ENCODE measurements around the gene AP1M1. TPM values are rescaled to one million over a fixed set of nuclear protein-coding genes. Genes with fewer than 3 reads are reported as not detected.

Gene AP1M1
- total RNA-seq, 1 experiment from 2014 or later, result 88.7 TPM

DNA sequence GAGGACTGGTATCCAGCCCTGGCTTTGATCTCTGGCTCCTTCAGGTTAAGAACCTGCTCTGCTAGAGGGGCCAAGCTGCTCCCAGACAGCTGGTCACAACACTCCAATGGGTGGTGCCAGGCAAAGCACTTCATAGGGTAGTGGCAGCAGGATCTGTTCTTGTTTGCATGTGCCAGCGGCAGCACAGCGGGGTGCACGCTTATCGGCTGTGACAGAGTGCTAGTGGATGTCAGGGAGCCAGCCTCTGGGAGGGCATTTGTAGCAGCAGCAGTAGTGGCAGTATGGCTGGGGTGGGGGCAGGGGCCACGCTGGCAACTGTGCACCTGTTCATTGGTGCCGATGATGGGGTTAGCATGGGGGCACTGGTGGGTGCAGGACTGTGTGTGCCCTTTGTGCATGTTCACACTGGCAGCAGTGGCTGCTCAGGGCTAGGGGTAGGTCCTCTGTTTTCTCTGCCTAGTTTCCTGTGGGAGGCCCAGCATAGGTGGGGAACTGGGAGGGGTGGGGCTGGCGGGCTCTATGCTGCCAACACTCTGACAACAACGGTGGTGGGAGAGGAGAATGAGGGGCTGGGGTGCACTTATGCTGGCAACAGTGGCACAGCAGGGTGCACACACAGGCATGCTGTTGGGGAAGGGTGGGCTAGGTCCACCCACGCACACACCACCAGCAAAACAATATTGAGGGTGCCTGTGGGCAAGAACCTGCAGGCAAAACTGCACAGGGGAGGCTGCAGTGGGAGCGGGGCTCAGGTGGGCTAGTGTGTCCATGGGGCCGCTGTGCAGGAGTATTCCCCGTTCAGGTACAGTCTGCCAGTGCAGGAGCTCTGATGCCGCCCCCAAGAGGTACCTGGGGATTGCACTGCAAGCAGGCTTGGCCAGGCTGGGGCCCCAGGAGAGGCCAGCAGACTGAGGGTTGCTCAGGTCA lies 19.3 kb downstream of the AP1M1 start (continued):
- TF ChIP-seq, protein P1, sequence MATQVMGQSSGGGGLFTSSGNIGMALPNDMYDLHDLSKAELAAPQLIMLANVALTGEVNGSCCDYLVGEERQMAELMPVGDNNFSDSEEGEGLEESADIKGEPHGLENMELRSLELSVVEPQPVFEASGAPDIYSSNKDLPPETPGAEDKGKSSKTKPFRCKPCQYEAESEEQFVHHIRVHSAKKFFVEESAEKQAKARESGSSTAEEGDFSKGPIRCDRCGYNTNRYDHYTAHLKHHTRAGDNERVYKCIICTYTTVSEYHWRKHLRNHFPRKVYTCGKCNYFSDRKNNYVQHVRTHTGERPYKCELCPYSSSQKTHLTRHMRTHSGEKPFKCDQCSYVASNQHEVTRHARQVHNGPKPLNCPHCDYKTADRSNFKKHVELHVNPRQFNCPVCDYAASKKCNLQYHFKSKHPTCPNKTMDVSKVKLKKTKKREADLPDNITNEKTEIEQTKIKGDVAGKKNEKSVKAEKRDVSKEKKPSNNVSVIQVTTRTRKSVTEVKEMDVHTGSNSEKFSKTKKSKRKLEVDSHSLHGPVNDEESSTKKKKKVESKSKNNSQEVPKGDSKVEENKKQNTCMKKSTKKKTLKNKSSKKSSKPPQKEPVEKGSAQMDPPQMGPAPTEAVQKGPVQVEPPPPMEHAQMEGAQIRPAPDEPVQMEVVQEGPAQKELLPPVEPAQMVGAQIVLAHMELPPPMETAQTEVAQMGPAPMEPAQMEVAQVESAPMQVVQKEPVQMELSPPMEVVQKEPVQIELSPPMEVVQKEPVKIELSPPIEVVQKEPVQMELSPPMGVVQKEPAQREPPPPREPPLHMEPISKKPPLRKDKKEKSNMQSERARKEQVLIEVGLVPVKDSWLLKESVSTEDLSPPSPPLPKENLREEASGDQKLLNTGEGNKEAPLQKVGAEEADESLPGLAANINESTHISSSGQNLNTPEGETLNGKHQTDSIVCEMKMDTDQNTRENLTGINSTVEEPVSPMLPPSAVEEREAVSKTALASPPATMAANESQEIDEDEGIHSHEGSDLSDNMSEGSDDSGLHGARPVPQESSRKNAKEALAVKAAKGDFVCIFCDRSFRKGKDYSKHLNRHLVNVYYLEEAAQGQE (IDR thresholded peaks at IDR 0.05; ENCODE audit: insufficient read depth in 1 of 2, low read depth in 2 of 2, low read length in 1 of 2), result no peak

DNA sequence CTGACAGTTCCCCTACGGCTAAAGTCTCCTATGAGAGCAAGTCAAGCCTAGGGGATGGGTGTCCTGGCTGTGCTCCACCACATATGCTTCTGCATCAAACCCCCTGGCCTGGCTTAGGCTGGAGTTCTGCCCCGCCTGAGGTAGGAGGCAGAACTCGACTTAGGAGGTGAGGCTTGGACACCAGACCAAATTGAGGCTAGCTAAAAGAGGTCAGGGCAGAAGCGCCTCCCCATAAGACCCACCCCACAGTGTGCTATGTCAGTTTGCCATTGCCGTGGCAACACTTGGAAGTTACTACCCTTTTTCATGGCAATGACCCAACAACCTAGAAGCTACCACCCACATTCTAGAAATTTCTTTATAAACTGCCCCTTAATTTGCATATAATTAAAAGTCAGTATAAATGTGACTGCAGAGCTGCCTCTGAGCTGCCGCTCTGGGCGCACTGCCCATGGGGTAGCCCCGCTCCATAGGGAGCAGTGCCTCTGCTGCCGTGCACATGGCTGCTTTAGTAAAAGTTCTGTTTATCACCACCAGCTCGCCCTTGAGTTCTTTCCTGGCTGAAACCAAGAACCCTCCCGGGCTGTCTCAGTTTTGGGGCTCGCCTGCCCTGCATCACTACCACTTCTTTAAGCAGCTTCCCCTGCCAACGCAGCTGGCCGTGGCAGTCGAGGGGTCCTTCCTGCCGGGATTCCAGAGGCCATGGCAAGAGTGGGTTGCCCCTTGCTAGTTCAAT lies 20.2 kb downstream of the AP1M1 start:
- ChIA-PET CTCF (no interaction called here), POLR2A (no interaction called here)
- Histone ChIP-seq H3K4me1 (ENCODE audit: control insufficient read depth, insufficient read depth, low read length) (no peaks in the 10 kb centered on the region), H3K4me3 (ENCODE audit: low read depth in 2 of 2, low read length in 2 of 2) (no peak overlapping the region), H3K9me3 (ENCODE audit: control insufficient read depth, insufficient read depth, low read depth, low read length) (peaks cover 8% of the 10 kb centered on the region; the same call in 1 of the 2 replicates), H3K27ac (ENCODE audit: low read length) (no peak overlapping the region), H3K27me3 (ENCODE audit: control insufficient read depth, insufficient read depth, low read length) (no peaks in the 10 kb centered on the region), H3K36me3 (ENCODE audit: control insufficient read depth, insufficient read depth, low read length) (peaks cover 2% of the 10 kb centered on the region; the same call in 1 of the 2 replicates)
- in situ Hi-C loops (cut with HindIII; ENCODE audit: low pct_unique_long_range_greater_than_20kb, low sequenced_read_pairs) (no loop called here), intact Hi-C loops (cut with micrococcal nuclease; ENCODE audit: unreplicated experiment) (no loop called here)
- ATAC-seq (peak; percentile 45; the same call in 1 of the 2 replicates), DNase-seq (ENCODE audit: low read depth, low spot score) (no peak)
- no TSS peak for BruUV-seq (replicated peaks)
- TF ChIP-seq POLR2AphosphoS5 (IDR thresholded peaks at IDR 0.05; ENCODE audit: low read depth, low read length) (no peak), TCF7L2 (IDR thresholded peaks at IDR 0.05; ENCODE audit: low read depth, low read length) (no peak), SIN3A (IDR thresholded peaks at IDR 0.05; ENCODE audit: borderline replicate concordance, insufficient read depth, low read depth, low read length) (no peak)
- TF ChIP-seq, protein P2, sequence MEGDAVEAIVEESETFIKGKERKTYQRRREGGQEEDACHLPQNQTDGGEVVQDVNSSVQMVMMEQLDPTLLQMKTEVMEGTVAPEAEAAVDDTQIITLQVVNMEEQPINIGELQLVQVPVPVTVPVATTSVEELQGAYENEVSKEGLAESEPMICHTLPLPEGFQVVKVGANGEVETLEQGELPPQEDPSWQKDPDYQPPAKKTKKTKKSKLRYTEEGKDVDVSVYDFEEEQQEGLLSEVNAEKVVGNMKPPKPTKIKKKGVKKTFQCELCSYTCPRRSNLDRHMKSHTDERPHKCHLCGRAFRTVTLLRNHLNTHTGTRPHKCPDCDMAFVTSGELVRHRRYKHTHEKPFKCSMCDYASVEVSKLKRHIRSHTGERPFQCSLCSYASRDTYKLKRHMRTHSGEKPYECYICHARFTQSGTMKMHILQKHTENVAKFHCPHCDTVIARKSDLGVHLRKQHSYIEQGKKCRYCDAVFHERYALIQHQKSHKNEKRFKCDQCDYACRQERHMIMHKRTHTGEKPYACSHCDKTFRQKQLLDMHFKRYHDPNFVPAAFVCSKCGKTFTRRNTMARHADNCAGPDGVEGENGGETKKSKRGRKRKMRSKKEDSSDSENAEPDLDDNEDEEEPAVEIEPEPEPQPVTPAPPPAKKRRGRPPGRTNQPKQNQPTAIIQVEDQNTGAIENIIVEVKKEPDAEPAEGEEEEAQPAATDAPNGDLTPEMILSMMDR (IDR thresholded peaks at IDR 0.05), result no peak
- TF ChIP-seq, protein P1 (IDR thresholded peaks at IDR 0.05; ENCODE audit: insufficient read depth in 1 of 2, low read depth in 2 of 2, low read length in 1 of 2), result no peak

Data from Panc1 (cell line).